Endothelial cell of umbilical vein (primary cell): ENCODE results near the gene WNT6.

Experiments
- POLR2A ChIP-seq: IDR thresholded peaks from 2 replicates; pipeline ENCODE4 v1.6.1; 2012; ENCODE audit warnings: low read depth, mild to moderate bottlenecking, control low read depth, low read length
- TF ChIP-seq, protein P1 (sequence below), 2 donors: IDR thresholded peaks; 1 replicate in 1 of 2; 2 replicates in 1 of 2; pipeline ENCODE4 v1.5.1; 2011; ENCODE audit warnings: low read length in 2 of 2, mild to moderate bottlenecking in 2 of 2, moderate library complexity in 2 of 2, control low read depth in 1 of 2, inconsistent platforms in 1 of 2, low read depth in 1 of 2; ENCODE audit not compliant: insufficient read depth in 1 of 2; ENCODE audit errors: extremely low read depth in 1 of 2

DNA sequence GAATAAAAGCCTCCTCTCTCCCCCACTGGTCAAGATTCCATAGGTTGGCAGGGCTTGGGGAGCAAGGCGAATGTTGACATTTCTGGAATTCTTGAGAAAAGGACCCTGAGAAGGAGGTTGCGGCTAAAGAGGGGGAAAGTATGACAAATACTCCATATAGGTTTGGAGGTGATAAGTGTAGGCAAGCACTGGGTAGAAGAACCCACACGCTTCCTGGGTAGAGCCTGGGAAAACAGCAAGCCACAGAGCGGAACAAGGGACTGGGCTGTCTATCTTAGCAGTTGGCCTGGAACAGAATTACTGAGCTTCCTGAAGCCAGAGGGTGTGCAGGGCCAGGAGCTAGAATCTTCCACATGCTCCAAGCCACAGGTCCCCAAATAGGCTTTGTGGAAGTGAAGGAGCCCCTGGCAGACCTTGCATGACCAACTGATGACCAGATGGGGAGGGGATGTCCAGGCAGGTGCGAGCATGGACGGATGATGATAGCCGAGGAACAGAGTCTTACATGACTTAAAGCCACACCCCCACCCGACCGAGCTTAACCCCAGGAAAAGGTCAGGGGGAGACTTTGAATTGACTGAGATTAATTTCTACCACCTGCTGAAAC, 37.9 kb upstream of the WNT6 start:
- TF ChIP-seq, protein P1, sequence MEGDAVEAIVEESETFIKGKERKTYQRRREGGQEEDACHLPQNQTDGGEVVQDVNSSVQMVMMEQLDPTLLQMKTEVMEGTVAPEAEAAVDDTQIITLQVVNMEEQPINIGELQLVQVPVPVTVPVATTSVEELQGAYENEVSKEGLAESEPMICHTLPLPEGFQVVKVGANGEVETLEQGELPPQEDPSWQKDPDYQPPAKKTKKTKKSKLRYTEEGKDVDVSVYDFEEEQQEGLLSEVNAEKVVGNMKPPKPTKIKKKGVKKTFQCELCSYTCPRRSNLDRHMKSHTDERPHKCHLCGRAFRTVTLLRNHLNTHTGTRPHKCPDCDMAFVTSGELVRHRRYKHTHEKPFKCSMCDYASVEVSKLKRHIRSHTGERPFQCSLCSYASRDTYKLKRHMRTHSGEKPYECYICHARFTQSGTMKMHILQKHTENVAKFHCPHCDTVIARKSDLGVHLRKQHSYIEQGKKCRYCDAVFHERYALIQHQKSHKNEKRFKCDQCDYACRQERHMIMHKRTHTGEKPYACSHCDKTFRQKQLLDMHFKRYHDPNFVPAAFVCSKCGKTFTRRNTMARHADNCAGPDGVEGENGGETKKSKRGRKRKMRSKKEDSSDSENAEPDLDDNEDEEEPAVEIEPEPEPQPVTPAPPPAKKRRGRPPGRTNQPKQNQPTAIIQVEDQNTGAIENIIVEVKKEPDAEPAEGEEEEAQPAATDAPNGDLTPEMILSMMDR (IDR thresholded peaks at IDR 0.05; ENCODE audit: extremely low read depth in 1 of 2, insufficient read depth in 1 of 2, low read depth in 1 of 2, low read length in 2 of 2) = no peak
- TF ChIP-seq POLR2A = no peak
